ENCODE results near the gene DEGS2.
A peak's percentile ranks its signal among the peaks of the same experiment; 100 is the strongest.

DEGS2 gene

DNA sequence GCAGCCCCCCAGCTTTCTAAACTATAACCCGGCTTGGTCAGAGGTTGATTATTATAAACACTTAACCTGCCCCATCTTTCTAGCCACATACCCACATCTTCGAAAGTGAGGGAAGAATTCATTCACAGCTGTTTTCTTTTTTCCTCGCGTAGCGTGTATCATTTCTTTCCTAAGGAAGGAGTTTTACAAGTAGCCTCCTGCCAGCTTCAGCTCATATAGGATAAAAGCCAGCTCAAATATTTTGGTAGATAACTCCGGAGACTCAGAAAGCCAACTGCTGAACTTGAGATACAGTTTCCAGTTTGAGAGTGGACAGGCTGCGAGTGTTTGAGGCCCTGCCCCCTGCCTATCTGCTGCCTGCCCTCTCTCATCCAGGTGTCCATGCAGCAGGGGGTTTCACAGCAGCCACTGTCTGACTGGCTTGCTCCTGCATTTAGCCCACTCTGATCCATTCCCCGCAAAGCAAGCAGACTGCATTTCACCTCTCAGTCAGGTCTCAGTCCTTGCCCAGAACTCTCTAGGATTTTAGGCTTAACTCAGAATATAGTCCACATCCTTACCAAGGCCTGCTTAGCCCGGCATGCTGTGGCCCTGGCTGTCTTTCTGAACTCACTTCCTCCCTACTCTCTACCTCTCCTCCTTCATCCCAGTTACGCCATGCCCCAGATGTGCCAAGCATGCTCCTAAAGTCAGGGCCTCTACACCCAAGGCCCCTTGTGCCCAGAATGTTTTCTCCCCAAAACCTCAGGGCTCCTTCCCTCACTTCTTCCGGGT is 47.3 kb downstream of the DEGS2 start:
- DNase-seq (ENCODE audit: low spot score) = no peak

DNA sequence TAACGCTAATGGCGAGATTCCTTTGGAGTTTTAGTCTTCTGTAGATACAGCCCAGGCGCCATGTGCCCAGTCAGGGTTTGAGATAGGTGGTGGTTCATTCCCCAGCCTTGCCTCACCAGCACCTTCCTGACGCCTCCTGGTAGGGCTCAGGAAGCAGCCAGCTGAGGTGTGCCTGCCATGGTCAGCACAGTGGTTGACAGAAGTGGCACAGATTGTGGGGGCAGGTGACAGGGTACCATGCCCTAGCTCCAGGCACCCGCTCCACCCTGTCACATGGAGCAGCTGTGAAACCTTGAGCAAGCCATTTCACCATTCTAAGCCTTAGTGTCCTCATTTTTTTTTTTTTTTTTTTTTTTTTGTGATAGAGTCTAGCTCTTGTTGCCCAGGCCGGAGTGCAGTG is 48.6 kb downstream of the DEGS2 start:
- no peak for DNase-seq (ENCODE audit: low spot score)

DNA sequence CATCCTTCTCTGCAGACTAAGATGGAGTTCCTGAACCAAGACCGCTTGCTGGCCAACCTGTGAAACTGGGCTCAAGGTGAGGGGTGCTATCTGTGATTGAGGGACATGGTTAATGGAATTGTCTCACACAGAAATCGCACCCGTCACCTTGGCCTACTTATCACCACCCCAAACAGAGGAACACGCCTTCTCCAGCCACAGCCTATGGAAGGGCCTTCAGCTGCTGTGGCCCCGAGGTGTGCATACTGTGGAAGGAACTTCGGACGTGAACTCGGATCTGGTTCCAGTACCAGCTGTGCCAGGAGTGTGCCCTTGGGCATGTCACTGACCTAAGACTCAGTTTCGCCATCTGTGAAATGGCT is 49.9 kb downstream of the DEGS2 start:
- DNase-seq (ENCODE audit: low spot score) = no peak

GRCh38 chr14:100108840-100109593 is 50.4 kb downstream of the DEGS2 start:
- DNase-seq (ENCODE audit: low spot score) = no peak

GRCh38 chr14:100108042-100108825 is 51.2 kb downstream of the DEGS2 start:
- peak; percentile 93 for DNase-seq (ENCODE audit: low spot score)

- DNase-seq (ENCODE audit: low spot score) = no peak
These were observed 52.2 kb downstream of the DEGS2 start for GRCh38 chr14:100107236-100107635.

DNA sequence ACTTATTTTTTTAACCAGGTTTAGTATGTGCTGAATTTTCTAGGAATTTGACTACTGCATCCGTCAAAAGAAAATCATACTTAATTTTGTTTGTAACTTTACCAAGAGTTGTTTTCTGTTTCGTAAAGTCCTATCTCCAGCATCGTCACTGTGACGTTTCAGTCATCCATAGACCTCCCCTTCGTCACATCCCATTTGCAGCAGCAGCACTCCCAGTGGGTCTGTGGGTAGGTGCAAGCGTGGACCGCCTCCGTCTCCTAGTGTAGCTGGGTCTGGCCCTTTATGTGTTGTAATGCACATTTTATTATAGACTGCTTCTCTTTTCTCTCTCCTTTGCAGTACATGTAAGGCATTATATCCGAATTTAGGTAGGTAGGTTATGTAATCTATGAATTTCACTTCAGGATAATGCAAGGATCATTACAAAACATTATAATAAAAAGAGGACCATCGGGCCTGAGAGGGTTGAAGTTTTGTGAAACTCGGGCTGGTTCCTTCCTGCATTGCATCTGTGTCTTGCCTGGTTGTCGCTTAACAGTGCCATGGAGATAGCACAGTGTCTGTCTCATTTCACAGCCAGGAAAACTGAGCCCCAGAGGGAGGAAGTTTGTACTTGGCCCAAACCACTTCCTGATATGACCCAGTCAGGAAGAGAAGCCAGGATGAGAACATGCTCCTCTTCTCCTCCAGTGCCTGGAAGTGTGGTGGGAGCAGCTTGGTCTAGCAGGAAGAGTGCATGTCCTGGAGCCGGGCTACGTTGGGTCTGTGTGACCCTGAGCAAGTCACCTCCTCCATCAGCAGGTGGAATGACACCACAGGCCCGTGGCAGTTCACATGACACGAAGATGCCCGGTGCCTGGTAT is 53.0 kb downstream of the DEGS2 start:
- DNase-seq (ENCODE audit: low spot score) = no peak

DNA sequence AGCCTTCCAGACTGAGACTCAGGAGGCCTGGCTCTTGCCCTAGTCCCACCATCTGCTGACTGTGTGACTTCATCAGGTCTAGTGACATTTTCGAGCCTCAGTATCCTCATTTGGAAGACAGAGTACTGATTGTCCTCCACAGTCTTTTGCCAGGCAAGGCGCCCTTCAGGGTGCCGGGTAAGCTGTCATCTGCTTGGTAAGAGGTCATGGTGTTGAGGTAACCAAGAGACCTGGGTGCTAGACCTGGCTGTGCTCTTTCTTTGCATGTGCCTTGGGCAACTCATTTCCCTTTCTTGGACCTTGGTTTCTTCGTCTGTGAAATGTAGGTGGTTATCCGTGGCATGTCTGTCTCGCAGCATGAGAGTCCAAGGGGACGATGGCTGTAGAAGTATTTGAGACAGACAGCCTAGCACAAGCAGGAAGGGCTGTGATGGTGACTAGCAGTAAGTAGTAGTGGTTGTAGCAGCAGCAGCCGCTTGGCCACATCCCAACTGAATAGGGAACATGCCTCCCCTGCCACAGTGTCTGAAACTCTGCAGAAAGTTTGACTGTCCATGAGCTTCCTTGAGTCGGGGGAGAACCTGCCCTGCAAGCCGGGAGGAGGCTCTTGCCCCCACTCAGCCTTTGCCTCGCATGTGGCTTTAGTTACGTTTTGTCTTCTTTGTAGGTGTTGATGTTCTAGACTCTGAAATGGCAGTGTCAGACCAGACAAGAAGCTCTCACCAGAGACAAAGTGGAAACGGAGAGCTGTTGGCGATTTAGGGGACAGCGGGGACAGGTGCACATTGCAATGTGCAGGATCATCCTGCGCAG is 53.9 kb downstream of the DEGS2 start:
- no peak for DNase-seq (ENCODE audit: low spot score)

- DNase-seq (ENCODE audit: low spot score) = no peak
These were observed 54.7 kb downstream of the DEGS2 start for GRCh38 chr14:100104523-100105300.

DNA sequence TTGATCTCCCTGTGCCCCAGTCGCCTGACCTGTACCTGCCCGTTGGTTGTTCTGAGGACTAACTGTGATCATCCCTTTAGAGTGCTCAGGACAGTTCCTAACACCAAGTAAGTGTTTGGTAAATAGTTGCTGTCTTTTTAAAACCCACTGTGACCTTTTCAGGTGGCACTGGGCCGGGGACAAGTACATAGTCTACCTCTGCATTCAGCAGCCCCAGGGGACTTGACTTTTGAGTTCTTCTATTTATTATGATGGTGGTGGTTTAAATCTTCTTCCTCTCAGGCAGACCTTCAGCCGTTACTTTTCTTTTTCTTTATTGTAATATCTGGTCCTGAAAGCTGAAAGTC is 55.5 kb downstream of the DEGS2 start:
- no peak for DNase-seq (ENCODE audit: low spot score)

DNA sequence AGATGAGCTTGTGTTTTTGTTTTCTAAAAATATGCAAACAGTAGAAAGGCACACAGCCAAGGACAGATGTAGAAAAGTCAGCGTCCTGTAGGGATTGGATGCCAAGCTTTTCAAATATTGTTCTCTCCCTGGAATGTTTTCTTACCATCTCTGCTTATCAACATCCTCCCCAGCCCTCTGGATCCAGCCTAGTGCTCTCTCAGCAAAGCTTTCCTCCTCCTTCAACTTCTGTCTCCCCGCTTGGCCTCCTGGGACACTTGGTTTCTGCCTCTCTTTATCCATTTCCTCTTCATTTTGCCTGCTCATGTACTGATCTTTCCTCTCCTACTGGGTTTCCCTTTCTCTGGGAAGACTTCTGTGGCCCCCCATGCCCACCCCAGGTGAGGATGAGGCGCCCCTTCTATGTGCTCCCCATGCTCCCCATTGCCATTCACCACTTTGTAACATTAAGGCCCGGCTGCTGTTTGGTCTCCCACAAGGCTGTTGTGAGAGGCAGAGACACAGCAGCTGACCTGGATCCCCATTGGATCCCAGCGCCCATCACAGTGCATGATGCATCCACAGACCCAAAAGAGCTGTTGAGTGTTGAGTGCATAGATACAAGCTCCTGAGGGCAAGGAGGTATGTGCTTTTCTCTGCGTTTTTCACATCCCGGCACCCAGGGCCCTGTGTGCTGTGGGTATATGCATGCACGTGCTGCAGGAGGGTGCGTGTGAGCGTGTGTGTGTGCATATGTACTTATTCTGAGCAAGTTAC is 56.0 kb downstream of the DEGS2 start:
- DNase-seq (ENCODE audit: low spot score) = no peak

DNA sequence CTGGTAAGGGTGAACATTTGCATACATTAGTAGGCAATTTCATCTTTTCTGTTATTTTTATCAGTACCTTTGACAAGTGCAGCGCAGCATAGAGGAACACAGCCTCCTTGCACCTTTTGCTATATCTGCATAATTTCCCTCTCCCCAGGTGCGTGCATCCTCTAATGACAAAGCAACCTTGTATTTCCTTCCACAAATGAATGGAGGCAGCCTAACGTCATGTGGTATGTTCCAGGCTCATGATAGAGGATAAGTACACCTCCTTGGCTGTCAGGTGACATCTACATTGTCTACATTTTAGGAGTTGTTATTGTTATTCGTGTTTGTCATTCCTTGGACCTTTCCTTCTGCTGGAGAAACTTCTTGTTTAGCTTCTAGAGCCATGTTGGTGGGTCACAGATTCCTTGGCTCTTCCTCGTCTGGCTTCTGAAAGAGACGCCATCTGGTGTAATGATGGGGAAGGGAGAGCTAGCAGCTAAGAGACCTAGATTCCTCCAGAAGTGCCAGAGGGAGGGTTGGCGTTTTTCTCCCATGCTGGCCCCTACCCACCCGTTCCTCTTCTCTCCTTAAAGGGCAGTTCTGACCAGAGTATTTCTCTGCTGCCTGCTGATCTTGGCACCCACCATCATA is 57.2 kb downstream of the DEGS2 start:
- DNase-seq (ENCODE audit: low spot score) = no peak

GRCh38 chr14:100100032-100100703 is 59.3 kb downstream of the DEGS2 start:
- no peak for DNase-seq (ENCODE audit: low spot score)

- DNase-seq (ENCODE audit: low spot score) = no peak
These were observed 61.3 kb downstream of the DEGS2 start for GRCh38 chr14:100098171-100098570.

- no peak for DNase-seq (ENCODE audit: low spot score)
These were observed 62.8 kb downstream of the DEGS2 start for GRCh38 chr14:100096656-100097055.

Data from ecto neural progenitor cell (in vitro differentiated cells).